Transverse colon (tissue), 3 donors: ENCODE measurements around the gene SQSTM1.

ENCODE experiments used
- POLR2A ChIP-seq: fragments of 450-650 bp; IDR thresholded peaks from one replicate; pipeline ENCODE4 v1.6.1; 2016; ENCODE audit warnings: antibody characterized with exemption, mild to moderate bottlenecking, moderate library complexity
- TF ChIP-seq, protein P1 (sequence below), 5 experiments: fragments of 200-600 bp in 3 of 5; fragments of 450-650 bp in 2 of 5; sonication (generic) in 3 of 5; IDR thresholded peaks; 1 replicate in 2 of 5; 2 replicates in 3 of 5; pipeline ENCODE4 v1.5.1; 2016 to 2017; ENCODE audit warnings: antibody characterized with exemption in 5 of 5, inconsistent platforms in 3 of 5, mild to moderate bottlenecking in 2 of 5, moderate library complexity in 1 of 5

DNA sequence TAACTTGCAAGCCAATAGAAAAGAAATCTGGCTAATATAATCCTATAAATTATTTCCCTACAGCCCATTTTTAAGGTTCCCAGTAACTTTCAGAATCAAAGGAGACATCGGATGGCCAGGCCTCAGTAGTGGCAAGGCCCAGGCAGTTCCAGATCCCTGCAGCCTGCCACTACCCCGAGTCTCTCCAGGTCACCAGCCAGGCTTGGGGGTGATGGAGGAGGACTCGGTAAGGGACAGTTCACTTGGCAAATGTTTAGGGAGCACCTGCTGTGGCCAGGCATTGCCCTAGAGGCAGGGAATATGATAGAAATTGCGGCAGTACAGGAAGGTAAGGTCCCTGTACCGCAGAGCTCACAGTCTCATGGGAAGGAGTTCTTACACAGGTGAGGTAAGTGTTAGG is 42.1 kb upstream of the SQSTM1 start:
- TF ChIP-seq, protein P1, sequence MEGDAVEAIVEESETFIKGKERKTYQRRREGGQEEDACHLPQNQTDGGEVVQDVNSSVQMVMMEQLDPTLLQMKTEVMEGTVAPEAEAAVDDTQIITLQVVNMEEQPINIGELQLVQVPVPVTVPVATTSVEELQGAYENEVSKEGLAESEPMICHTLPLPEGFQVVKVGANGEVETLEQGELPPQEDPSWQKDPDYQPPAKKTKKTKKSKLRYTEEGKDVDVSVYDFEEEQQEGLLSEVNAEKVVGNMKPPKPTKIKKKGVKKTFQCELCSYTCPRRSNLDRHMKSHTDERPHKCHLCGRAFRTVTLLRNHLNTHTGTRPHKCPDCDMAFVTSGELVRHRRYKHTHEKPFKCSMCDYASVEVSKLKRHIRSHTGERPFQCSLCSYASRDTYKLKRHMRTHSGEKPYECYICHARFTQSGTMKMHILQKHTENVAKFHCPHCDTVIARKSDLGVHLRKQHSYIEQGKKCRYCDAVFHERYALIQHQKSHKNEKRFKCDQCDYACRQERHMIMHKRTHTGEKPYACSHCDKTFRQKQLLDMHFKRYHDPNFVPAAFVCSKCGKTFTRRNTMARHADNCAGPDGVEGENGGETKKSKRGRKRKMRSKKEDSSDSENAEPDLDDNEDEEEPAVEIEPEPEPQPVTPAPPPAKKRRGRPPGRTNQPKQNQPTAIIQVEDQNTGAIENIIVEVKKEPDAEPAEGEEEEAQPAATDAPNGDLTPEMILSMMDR (IDR thresholded peaks at IDR 0.05), result no peak
- no peak for TF ChIP-seq POLR2A
